SK-N-SH (cell line): Measurements from ENCODE around the gene SEMA3B. TPM values are rescaled to one million over a fixed set of nuclear protein-coding genes. Genes with fewer than 3 reads are reported as not detected.

Experiments used
- CTCF ChIA-PET: fragments of 300-600, 350-600 bp; formaldehyde crosslinking; extraction: SDS; loops from one replicate; lab custom pipeline; 2021; lab: Yijun Ruan, JAX
- POLR2A ChIA-PET: fragments of 350-600 bp; sonication (Branson Sonifier 250); formaldehyde crosslinking; extraction: SDS; loops from one replicate; lab custom pipeline; 2020; ENCODE audit warnings: antibody characterized with exemption, inconsistent platforms; lab: Yijun Ruan, JAX
- DNase-seq: peaks from one replicate; pipeline ENCODE4 v3.0.0; 2012
- H2AFZ ChIP-seq: fragments of 200-600 bp; sonication (generic); 2 replicates; pipeline ENCODE4 v1.8.1; 2016; ENCODE audit warnings: antibody characterized with exemption, mild to moderate bottlenecking, low read depth
- H3F3A ChIP-seq: fragments of 200-600 bp; sonication (generic); replicated peaks from 2 replicates; pipeline ENCODE3; 2016; ENCODE audit warnings: antibody characterized with exemption, mild to moderate bottlenecking; ENCODE audit not compliant: insufficient read depth
- H3K27ac ChIP-seq, 2 experiments: fragments of 200-500 bp in 1 of 2; fragments of 200-600 bp in 1 of 2; sonication (Bioruptor generic) in 1 of 2; sonication (generic), shearing (Covaris generic) in 1 of 2; 2 replicates each; pipeline versions ENCODE4 v1.5.1 to v1.6.1; 2014 to 2016; ENCODE audit warnings: low read depth in 2 of 2, inconsistent platforms in 1 of 2, low read length in 1 of 2, mild to moderate bottlenecking in 1 of 2, mixed read lengths in 1 of 2
- H3K27me3 ChIP-seq: fragments of 200-600 bp; sonication (generic), shearing (Covaris generic); 2 replicates; pipeline ENCODE4 v1.6.1; 2016; ENCODE audit warnings: mixed run types; ENCODE audit not compliant: insufficient read depth
- H3K36me3 ChIP-seq, 2 experiments: fragments of 200-500 bp in 1 of 2; fragments of 200-600 bp in 1 of 2; sonication (Bioruptor generic) in 1 of 2; sonication (generic) in 1 of 2; replicated peaks in 1 of 2; 2 replicates each; pipeline versions ENCODE3 to v1.5.1; 2014 to 2016; ENCODE audit warnings: low read length in 1 of 2, mild to moderate bottlenecking in 1 of 2; ENCODE audit not compliant: insufficient read depth in 2 of 2, control insufficient read depth in 1 of 2
- H3K4me1 ChIP-seq, 2 experiments: fragments of 200-500 bp in 1 of 2; fragments of 200-600 bp in 1 of 2; sonication (Bioruptor generic) in 1 of 2; sonication (generic), shearing (Covaris generic) in 1 of 2; 2 replicates each; pipeline versions ENCODE4 v1.5.1 to v1.6.1; 2014 to 2016; ENCODE audit warnings: low read depth in 1 of 2, low read length in 1 of 2, mixed run types in 1 of 2; ENCODE audit not compliant: insufficient read depth in 2 of 2, control insufficient read depth in 1 of 2
- H3K4me2 ChIP-seq: fragments of 200-600 bp; sonication (generic), shearing (Covaris generic); 2 replicates; pipeline ENCODE4 v1.6.1; 2017; ENCODE audit warnings: mixed run types
- H3K4me3 ChIP-seq, 2 experiments: fragments of 200-500 bp in 1 of 2; fragments of 200-600 bp in 1 of 2; sonication (Bioruptor generic) in 1 of 2; sonication (generic), shearing (Covaris generic) in 1 of 2; 2 replicates each; pipeline versions ENCODE4 v1.5.1 to v1.8.1; 2014 to 2016; ENCODE audit warnings: low read depth in 2 of 2, inconsistent platforms in 1 of 2, low read length in 1 of 2, mild to moderate bottlenecking in 1 of 2, mixed read lengths in 1 of 2, moderate library complexity in 1 of 2
- H3K79me2 ChIP-seq: fragments of 200-600 bp; sonication (generic); 2 replicates; pipeline ENCODE4 v1.8.1; 2017; ENCODE audit warnings: mild to moderate bottlenecking; ENCODE audit not compliant: insufficient read depth
- H3K9ac ChIP-seq: fragments of 200-600 bp; sonication (generic); 2 replicates; pipeline ENCODE4 v1.6.1; 2017; ENCODE audit warnings: mixed run types
- H3K9me2 ChIP-seq: fragments of 200-600 bp; sonication (generic); 2 replicates; pipeline ENCODE4 v1.6.1; 2017; ENCODE audit warnings: mixed run types
- H3K9me3 ChIP-seq: fragments of 200-600 bp; sonication (generic); 2 replicates; pipeline ENCODE4 v1.6.1; 2017; ENCODE audit warnings: mixed run types, mild to moderate bottlenecking, moderate library complexity
- H4K20me1 ChIP-seq: fragments of 200-600 bp; sonication (generic); 2 replicates; pipeline ENCODE4 v1.6.1; 2017; ENCODE audit warnings: mild to moderate bottlenecking, mixed run types; ENCODE audit not compliant: insufficient read depth
- FOXJ3 ChIP-seq: sonication (generic); formaldehyde crosslinking; IDR thresholded peaks from 2 replicates; pipeline ENCODE4 v1.5.1; 2020; ENCODE audit warnings: mild to moderate bottlenecking, missing genetic modification reagents
- JUND ChIP-seq: IDR thresholded peaks from 2 replicates; pipeline ENCODE4 v1.4.0; 2012
- NRF1 ChIP-seq: IDR thresholded peaks from 2 replicates; pipeline ENCODE4 v1.6.1; 2012; ENCODE audit warnings: low read depth, mild to moderate bottlenecking, low read length
- PBX3 ChIP-seq: IDR thresholded peaks from 2 replicates; pipeline ENCODE4; 2012
- RAD21 ChIP-seq: IDR thresholded peaks from 2 replicates; pipeline ENCODE4 v1.6.1; 2012; ENCODE audit warnings: mild to moderate bottlenecking, low read length
- RCOR1 ChIP-seq: fragments of 150-350 bp; IDR thresholded peaks from 2 replicates; pipeline ENCODE4 v1.6.1; 2017; ENCODE audit warnings: antibody characterized with exemption, low read length
- RFX5 ChIP-seq: IDR thresholded peaks from 2 replicates; pipeline ENCODE4 v1.6.1; 2012; ENCODE audit warnings: mild to moderate bottlenecking, improper control_type of control experiment, low read length
- USF1 ChIP-seq: IDR thresholded peaks from 2 replicates; pipeline ENCODE4 v1.4.0; 2012; ENCODE audit warnings: low read depth, borderline replicate concordance
- YY1 ChIP-seq: IDR thresholded peaks from 2 replicates; pipeline ENCODE4 v1.4.0; 2012; ENCODE audit warnings: low read depth, mild to moderate bottlenecking
- ZBTB33 ChIP-seq: IDR thresholded peaks from 2 replicates; pipeline ENCODE4 v1.4.0; 2012; ENCODE audit warnings: low read depth, borderline replicate concordance
- WGBS: methylation state at CpG from one replicate; pipeline ENCODE4 v1.1.6; 2017; ENCODE audit warnings: low lambda C conversion rate; 5-methylcytosine and 5-hydroxymethylcytosine counted together
- polyA plus RNA-seq, 3 experiments: library from polyadenylated mRNA; depleted of rRNA; stranded (reverse); fragments of >200 nt; gene quantifications; 2 replicates each; pipeline ENCODE4 v1.2.3, GENCODE V29; 2012

Gene SEMA3B
- polyA plus RNA-seq, 1 of the 3 experiments (the other 2 are of a cell fraction): 14.9 TPM

GRCh38 chr3:50302095-50303012, 33.4 kb downstream of the SEMA3B start:
- H2AFZ ChIP-seq: no peak overlapping the region
- no peaks in the 10 kb centered on the region for H3F3A ChIP-seq
- H4K20me1 ChIP-seq: no peaks in the 10 kb centered on the region
- no peak overlapping the region for H3K4me2 ChIP-seq
- H3K4me1 ChIP-seq: peaks cover 10 to 38% of the 10 kb centered on the region in 2 experiments; a peak in 2 of 4 replicates
- H3K27ac ChIP-seq: peak overlapping the region in 1 of 2 experiments; percentile 76; a peak in 2 of 4 replicates
- peaks cover 0 to 2% of the 10 kb centered on the region in 2 experiments for H3K36me3 ChIP-seq
- CTCF ChIA-PET: interaction anchor here (0.8 to 7.7 kb wide), 7 partner anchors 17 to 243 kb away, joined by 3 to 45 read pairs (median 5); partner anchors contain the start of gene TUSC2
- H3K27me3 ChIP-seq: no peaks in the 10 kb centered on the region
- no peaks in the 10 kb centered on the region for H3K9me2 ChIP-seq
- H3K9ac ChIP-seq: no peak overlapping the region
- no peak overlapping the region for H3K4me3 ChIP-seq
- H3K9me3 ChIP-seq: 0 out of 2 replicates have a peak, but pooled peaks cover 7% of the 10 kb centered on the region
- no peak for TF ChIP-seq RFX5
- no peak for TF ChIP-seq USF1
- TF ChIP-seq ZBTB33: no peak
- TF ChIP-seq NRF1: no peak
- TF ChIP-seq FOXJ3 (CRISPR knock-in tag): no peak
- no peak for TF ChIP-seq PBX3
- no peak for TF ChIP-seq YY1
- no peak for TF ChIP-seq JUND
- POLR2A ChIA-PET: no interaction called here
- 86% methylated on average over 19 of the region's 32 CpGs for WGBS
- H3K79me2 ChIP-seq: peaks cover 7% of the 10 kb centered on the region; the same call in 1 of the 2 replicates
- no peak for DNase-seq

DNA sequence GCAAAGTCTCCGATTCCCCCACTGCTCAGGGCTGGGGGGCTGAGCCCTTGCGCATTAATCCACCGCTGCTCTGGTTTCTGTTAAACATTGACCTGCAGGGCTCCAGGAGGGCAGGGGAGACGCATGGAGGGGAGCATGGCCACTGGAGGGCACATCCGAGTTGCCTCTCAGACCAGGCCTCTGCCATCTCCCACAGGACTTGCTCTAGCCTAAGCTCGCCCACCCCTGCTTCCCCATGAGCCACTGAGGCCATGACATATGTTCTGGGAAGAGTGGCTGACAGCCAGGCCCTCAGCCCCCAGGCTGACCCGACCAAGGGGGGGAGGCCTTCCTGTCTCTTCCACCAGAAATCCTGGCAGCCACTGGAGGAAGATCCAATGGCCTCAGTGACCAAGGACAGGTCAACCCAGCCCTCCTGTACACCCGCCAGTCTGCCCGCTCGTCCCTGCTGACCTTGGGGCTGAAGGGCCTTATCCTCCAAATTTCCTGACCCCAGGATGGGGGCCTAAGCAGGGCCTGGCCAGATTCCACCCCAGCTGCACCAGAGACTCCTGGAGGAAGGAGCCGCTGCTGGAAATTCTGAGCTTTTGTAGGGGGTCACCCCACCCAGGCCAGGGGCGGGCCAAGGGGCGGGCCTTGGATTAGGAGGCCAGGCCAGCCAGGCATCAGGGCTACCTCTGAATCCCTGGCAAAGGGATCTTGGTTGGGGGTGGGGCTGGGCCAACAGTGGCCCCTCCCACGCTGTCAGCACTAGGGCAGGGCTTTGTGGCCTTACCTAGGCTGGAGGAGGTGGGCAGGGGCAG, 34.3 kb downstream of the SEMA3B start, which contains the start of gene HYAL1:
HYAL1 (minus strand) TSS at position 562 of the 803 bp plus-strand sequence. CDS start 618 bp downstream, outside the sequence.
- H3K4me2 ChIP-seq: no peak within 1 kb of the TSS

More for the DNA sequence above, 34.3 kb downstream of the SEMA3B start, which contains the start of gene HYAL1:
- no peaks in the 10 kb centered on the region for H3K36me3 ChIP-seq
- H3F3A ChIP-seq: peaks cover 2% of the 10 kb centered on the region
- CTCF ChIA-PET: interaction anchor here (0.8 to 7.7 kb wide), 7 partner anchors 16 to 242 kb away, joined by 3 to 45 read pairs (median 5); partner anchors contain the start of gene TUSC2
- H3K9ac ChIP-seq: no peak within 1 kb of the TSS
- TF ChIP-seq RAD21: peak; percentile 42
- no peak for TF ChIP-seq RCOR1
- POLR2A ChIA-PET: no interaction called here
- H2AFZ ChIP-seq: no peak within 1 kb of the TSS
- H3K4me1 ChIP-seq: peaks cover 7 to 34% of the 10 kb centered on the region in 2 experiments; a peak in 2 of 4 replicates
- no peaks in the 10 kb centered on the region for H3K27me3 ChIP-seq
- peak; percentile 70 for DNase-seq
- 87% methylated on average over 4 of the region's 14 CpGs for WGBS
- peak within 1 kb of the TSS in 1 of 2 experiments; percentile 76; a peak in 2 of 4 replicates for H3K27ac ChIP-seq
- H3K9me3 ChIP-seq: 0 out of 2 replicates have a peak, but pooled peaks cover 7% of the 10 kb centered on the region
- H3K9me2 ChIP-seq: no peaks in the 10 kb centered on the region
- H3K4me3 ChIP-seq: no peak within 1 kb of the TSS
- H4K20me1 ChIP-seq: no peaks in the 10 kb centered on the region
- H3K79me2 ChIP-seq: peaks cover 6% of the 10 kb centered on the region; the same call in 1 of the 2 replicates
